ENCODE results near the gene TMEM258. TPM values are rescaled to one million over a fixed set of nuclear protein-coding genes. Genes with fewer than 3 reads are reported as not detected.

The TMEM258 gene
- total and polyA plus RNA-seq, 9 of the 15 experiments (the other 6 are each of a cell fraction or from before 2014, with no cell fraction given) = 97.2 to 856 (median 231) TPM

DNA sequence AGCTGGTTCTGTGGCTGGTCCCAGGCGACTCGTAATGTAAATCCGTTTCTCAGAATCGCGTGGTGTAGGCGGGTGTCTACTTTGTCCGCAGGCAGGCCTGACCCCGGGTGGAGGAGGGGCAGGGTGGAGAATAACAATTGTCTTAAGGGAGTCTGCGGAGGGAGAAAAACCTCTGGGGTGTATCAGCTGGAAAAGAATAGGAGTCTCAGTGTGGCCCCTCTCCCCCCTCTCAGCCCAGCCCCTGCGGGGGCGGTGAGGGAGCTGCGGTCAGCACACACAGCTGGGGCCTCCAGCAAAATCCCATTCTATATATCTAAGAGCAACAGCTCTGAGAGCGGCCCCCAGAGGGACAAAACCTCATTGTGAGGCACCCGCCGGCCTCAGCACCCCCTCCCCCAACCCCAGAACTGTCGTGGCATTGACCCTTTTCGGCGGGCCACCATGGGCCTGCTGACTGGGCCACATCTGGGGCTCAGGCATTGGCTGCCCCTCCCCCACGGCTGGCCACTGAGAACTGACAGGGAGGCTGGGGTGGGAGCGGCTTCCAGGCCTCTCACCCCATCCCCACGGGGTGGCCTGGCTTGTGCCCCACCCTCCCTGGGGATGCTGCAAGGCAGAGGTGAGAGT, 42.7 kb downstream of the TMEM258 start (continued):
- TF ChIP-seq, protein P1, sequence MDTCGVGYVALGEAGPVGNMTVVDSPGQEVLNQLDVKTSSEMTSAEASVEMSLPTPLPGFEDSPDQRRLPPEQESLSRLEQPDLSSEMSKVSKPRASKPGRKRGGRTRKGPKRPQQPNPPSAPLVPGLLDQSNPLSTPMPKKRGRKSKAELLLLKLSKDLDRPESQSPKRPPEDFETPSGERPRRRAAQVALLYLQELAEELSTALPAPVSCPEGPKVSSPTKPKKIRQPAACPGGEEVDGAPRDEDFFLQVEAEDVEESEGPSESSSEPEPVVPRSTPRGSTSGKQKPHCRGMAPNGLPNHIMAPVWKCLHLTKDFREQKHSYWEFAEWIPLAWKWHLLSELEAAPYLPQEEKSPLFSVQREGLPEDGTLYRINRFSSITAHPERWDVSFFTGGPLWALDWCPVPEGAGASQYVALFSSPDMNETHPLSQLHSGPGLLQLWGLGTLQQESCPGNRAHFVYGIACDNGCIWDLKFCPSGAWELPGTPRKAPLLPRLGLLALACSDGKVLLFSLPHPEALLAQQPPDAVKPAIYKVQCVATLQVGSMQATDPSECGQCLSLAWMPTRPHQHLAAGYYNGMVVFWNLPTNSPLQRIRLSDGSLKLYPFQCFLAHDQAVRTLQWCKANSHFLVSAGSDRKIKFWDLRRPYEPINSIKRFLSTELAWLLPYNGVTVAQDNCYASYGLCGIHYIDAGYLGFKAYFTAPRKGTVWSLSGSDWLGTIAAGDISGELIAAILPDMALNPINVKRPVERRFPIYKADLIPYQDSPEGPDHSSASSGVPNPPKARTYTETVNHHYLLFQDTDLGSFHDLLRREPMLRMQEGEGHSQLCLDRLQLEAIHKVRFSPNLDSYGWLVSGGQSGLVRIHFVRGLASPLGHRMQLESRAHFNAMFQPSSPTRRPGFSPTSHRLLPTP (IDR thresholded peaks at IDR 0.05; ENCODE audit: borderline replicate concordance, extremely low read depth, insufficient read length) = no peak
- TF ChIP-seq NCOA4 (IDR thresholded peaks at IDR 0.05; ENCODE audit: partially characterized antibody) = no peak
- no peak for TF ChIP-seq NFE2L1 (tag; IDR thresholded peaks at IDR 0.05; ENCODE audit: borderline replicate concordance, low read depth)
- TF ChIP-seq, protein P2, sequence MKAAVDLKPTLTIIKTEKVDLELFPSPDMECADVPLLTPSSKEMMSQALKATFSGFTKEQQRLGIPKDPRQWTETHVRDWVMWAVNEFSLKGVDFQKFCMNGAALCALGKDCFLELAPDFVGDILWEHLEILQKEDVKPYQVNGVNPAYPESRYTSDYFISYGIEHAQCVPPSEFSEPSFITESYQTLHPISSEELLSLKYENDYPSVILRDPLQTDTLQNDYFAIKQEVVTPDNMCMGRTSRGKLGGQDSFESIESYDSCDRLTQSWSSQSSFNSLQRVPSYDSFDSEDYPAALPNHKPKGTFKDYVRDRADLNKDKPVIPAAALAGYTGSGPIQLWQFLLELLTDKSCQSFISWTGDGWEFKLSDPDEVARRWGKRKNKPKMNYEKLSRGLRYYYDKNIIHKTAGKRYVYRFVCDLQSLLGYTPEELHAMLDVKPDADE (conservative IDR thresholded peaks at IDR 0.05; ENCODE audit: control insufficient read depth, low read depth, low read length) = peak; percentile 68
- TF ChIP-seq ZNF316 (IDR thresholded peaks at IDR 0.05) = no peak
- no peak for TF ChIP-seq TARDBP (IDR thresholded peaks at IDR 0.05)
- no peak for TF ChIP-seq HOXB6 (CRISPR knock-in tag; IDR thresholded peaks at IDR 0.05; ENCODE audit: borderline replicate concordance)
- TF ChIP-seq MTA3 (IDR thresholded peaks at IDR 0.05; ENCODE audit: borderline replicate concordance) = 0 out of 2 replicates have a peak, but pooled peaks have one; percentile 32
- TF ChIP-seq SP1 (CRISPR knock-in tag; IDR thresholded peaks at IDR 0.05) = peak; percentile 38; the same call in 1 of the 2 replicates
- peak in 1 of 2 experiments; percentile 52; a peak in 1 of 4 replicates for TF ChIP-seq SIN3A (IDR thresholded peaks at IDR 0.05; ENCODE audit: borderline replicate concordance in 2 of 2, control insufficient read depth in 1 of 2, low read depth in 2 of 2, low read length in 2 of 2)
- TF ChIP-seq MXI1 (IDR thresholded peaks at IDR 0.05; ENCODE audit: low read depth, low read length) = no peak
- TF ChIP-seq NR3C1 (CRISPR knock-in tag; IDR thresholded peaks at IDR 0.05) = no peak
- TF ChIP-seq ZKSCAN3 (CRISPR knock-in tag; IDR thresholded peaks at IDR 0.05) = no peak
- TF ChIP-seq ZNF354B (CRISPR knock-in tag; IDR thresholded peaks at IDR 0.05) = no peak
- no peak for TF ChIP-seq GABPB2 (CRISPR knock-in tag; conservative IDR thresholded peaks at IDR 0.05)
- no peak for TF ChIP-seq ZBTB1 (CRISPR knock-in tag; IDR thresholded peaks at IDR 0.05; ENCODE audit: borderline replicate concordance, low read depth)
- TF ChIP-seq PHB (CRISPR knock-in tag; IDR thresholded peaks at IDR 0.05) = no peak
- TF ChIP-seq ZNF551 (CRISPR knock-in tag; IDR thresholded peaks at IDR 0.05) = no peak
- no peak for TF ChIP-seq ZNF224 (CRISPR knock-in tag; IDR thresholded peaks at IDR 0.05)
- TF ChIP-seq MYNN (IDR thresholded peaks at IDR 0.05) = peak; percentile 38; the same call in 1 of the 2 replicates
- TF ChIP-seq MYNN (CRISPR knock-in tag; IDR thresholded peaks at IDR 0.05) = no peak
- peak; percentile 77 to 84; a peak in 3 of 4 replicates for TF ChIP-seq KDM1A (IDR thresholded peaks at IDR 0.05)
- TF ChIP-seq EGR1 (conservative IDR thresholded peaks at IDR 0.05) = peak; percentile 99
- TF ChIP-seq, protein P3, sequence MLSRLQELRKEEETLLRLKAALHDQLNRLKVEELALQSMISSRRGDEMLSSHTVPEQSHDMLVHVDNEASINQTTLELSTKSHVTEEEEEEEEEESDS (CRISPR knock-in tag; IDR thresholded peaks at IDR 0.05) = no peak
- no peak for TF ChIP-seq IFI16 (CRISPR knock-in tag; IDR thresholded peaks at IDR 0.05)
- TF ChIP-seq, protein P4, sequence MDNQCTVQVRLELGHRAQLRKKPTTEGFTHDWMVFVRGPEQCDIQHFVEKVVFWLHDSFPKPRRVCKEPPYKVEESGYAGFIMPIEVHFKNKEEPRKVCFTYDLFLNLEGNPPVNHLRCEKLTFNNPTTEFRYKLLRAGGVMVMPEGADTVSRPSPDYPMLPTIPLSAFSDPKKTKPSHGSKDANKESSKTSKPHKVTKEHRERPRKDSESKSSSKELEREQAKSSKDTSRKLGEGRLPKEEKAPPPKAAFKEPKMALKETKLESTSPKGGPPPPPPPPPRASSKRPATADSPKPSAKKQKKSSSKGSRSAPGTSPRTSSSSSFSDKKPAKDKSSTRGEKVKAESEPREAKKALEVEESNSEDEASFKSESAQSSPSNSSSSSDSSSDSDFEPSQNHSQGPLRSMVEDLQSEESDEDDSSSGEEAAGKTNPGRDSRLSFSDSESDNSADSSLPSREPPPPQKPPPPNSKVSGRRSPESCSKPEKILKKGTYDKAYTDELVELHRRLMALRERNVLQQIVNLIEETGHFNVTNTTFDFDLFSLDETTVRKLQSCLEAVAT (IDR thresholded peaks at IDR 0.05) = peak in 1 of 2 experiments; percentile 92; a peak in 2 of 4 replicates

Measured in K562 (cell line).